ENCODE results near the gene ATL3.

DNA sequence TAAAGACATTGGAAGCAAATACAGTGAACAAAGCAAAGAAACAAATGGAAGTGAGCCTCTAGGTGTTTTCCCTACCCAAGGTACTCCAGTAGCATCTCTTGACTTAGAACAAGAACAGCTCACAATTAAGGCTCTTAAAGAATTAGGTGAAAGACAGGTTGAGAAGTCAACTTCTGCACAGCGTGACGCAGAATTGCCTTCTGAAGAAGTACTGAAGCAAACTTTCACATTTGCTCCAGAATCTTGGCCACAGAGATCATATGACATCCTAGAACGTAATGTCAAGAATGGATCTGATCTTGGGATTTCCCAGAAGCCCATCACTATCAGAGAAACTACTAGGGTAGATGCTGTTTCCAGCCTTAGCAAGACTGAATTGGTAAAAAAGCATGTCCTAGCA is 49.4 kb upstream of the ATL3 start:
- TF ChIP-seq, protein P1, sequence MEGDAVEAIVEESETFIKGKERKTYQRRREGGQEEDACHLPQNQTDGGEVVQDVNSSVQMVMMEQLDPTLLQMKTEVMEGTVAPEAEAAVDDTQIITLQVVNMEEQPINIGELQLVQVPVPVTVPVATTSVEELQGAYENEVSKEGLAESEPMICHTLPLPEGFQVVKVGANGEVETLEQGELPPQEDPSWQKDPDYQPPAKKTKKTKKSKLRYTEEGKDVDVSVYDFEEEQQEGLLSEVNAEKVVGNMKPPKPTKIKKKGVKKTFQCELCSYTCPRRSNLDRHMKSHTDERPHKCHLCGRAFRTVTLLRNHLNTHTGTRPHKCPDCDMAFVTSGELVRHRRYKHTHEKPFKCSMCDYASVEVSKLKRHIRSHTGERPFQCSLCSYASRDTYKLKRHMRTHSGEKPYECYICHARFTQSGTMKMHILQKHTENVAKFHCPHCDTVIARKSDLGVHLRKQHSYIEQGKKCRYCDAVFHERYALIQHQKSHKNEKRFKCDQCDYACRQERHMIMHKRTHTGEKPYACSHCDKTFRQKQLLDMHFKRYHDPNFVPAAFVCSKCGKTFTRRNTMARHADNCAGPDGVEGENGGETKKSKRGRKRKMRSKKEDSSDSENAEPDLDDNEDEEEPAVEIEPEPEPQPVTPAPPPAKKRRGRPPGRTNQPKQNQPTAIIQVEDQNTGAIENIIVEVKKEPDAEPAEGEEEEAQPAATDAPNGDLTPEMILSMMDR (IDR thresholded peaks at IDR 0.05; ENCODE audit: poor library complexity), result no peak
- no peak for TF ChIP-seq EZH2 (IDR thresholded peaks at IDR 0.05; ENCODE audit: borderline replicate concordance)

Data from hepatocyte (in vitro differentiated cells).